ENCODE measurements around the gene DLGAP3.

The DLGAP3 gene

GRCh38 chr1:34906222-34906621, 23.2 kb downstream of the DLGAP3 start:
- TF ChIP-seq, protein P1, sequence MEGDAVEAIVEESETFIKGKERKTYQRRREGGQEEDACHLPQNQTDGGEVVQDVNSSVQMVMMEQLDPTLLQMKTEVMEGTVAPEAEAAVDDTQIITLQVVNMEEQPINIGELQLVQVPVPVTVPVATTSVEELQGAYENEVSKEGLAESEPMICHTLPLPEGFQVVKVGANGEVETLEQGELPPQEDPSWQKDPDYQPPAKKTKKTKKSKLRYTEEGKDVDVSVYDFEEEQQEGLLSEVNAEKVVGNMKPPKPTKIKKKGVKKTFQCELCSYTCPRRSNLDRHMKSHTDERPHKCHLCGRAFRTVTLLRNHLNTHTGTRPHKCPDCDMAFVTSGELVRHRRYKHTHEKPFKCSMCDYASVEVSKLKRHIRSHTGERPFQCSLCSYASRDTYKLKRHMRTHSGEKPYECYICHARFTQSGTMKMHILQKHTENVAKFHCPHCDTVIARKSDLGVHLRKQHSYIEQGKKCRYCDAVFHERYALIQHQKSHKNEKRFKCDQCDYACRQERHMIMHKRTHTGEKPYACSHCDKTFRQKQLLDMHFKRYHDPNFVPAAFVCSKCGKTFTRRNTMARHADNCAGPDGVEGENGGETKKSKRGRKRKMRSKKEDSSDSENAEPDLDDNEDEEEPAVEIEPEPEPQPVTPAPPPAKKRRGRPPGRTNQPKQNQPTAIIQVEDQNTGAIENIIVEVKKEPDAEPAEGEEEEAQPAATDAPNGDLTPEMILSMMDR (IDR thresholded peaks at IDR 0.05; ENCODE audit: low read depth, low read length, missing control alignments), result no peak
- in situ Hi-C loops (cut with HindIII; ENCODE audit: low sequenced_read_pairs), result no loop called here
- no peak overlapping the region for H3K4me3 ChIP-seq (ENCODE audit: low read depth, low read length)
- DNase-seq (ENCODE audit: low read depth), result no peak

DNA sequence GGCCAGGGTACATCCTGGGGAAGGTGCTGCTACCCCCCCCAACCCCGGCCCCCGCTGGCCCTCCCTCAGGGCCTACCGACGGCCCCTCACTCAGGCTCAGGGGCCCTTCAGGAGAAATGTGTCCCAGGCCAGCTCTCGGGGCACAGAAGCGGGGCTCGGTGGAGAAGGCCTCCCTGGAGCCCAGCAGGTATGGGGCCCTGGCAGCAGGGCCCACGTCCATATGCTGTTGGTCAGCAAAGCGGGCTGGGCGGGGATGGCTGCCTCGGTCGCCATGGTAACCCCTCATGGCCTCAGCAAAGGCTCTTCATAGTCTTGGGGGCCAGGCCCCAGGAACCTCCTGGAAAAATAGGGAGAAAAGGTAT, 24.4 kb downstream of the DLGAP3 start:
- H3K4me3 ChIP-seq (ENCODE audit: low read depth, low read length), result no peak overlapping the region
- TF ChIP-seq, protein P1 (IDR thresholded peaks at IDR 0.05; ENCODE audit: low read depth, low read length, missing control alignments), result no peak
- in situ Hi-C loops (cut with HindIII; ENCODE audit: low sequenced_read_pairs), result no loop called here
- DNase-seq (ENCODE audit: low read depth), result no peak

GRCh38 chr1:34904236-34905097, 25.0 kb downstream of the DLGAP3 start:
- no peak for DNase-seq (ENCODE audit: low read depth)
- H3K4me3 ChIP-seq (ENCODE audit: low read depth, low read length), result no peak overlapping the region
- in situ Hi-C loops (cut with HindIII; ENCODE audit: low sequenced_read_pairs), result no loop called here
- TF ChIP-seq, protein P1 (IDR thresholded peaks at IDR 0.05; ENCODE audit: low read depth, low read length, missing control alignments), result no peak

DNA sequence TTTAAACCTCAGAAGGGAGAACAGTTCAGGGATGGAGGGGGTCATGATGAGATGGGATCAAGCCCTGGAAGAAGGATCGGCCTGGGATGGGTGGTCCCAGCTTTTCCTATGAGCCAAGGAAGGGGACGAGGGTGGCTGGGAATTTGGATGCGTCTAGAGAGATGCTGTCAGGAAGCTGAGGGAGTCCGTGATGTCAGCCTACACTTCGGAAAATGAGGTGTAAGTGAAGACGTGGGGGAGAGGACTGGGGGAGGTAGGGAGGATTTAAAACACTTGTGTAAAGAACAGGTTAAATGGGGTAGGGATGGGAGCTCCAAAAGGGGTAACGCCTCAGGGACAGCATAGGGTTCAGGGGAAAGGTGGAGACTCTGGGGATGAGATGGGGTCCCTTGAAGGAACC, 27.5 kb downstream of the DLGAP3 start:
- no peak overlapping the region for H3K4me3 ChIP-seq (ENCODE audit: low read depth, low read length)
- in situ Hi-C loops (cut with HindIII; ENCODE audit: low sequenced_read_pairs), result no loop called here
- DNase-seq (ENCODE audit: low read depth), result no peak
- TF ChIP-seq, protein P1 (IDR thresholded peaks at IDR 0.05; ENCODE audit: low read depth, low read length, missing control alignments), result no peak

DNA sequence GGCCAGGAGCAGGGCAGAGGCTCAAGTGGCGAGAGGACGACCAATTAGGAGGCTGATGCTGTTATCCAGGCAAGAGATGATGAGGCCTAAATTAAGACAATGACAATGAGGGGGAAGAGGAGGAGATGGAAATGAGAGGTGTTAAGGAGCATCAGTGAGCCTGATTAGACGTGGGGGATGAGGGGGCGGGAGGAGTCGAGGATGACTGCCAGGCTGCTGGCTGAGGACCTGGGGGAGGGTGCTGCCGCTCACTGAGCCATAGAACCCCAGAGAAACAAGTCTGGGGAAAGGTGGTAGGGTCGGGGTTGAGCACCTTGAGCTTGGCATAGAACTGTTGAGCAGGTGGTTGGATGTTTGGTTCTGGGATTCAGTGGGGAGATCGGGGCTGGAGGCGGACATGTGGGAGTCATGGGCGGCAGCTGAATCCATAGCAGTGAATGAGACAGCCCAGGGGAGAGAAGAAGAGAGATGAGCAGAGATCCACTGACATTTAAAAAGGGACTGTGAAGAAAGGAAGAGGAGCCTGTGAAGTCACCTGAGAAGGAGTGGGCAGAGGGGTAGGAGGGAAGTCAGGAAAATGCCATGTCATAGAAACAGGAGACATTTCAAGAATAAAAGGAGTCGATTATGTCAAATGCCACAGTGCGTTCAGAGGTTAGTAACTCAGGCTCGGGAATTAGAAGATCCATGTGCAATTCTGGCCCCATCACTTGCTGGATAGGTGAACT, 28.5 kb downstream of the DLGAP3 start:
- in situ Hi-C loops (cut with HindIII; ENCODE audit: low sequenced_read_pairs), result no loop called here
- no peak for DNase-seq (ENCODE audit: low read depth)
- TF ChIP-seq, protein P1 (IDR thresholded peaks at IDR 0.05; ENCODE audit: low read depth, low read length, missing control alignments), result no peak
- H3K4me3 ChIP-seq (ENCODE audit: low read depth, low read length), result no peak overlapping the region

DNA sequence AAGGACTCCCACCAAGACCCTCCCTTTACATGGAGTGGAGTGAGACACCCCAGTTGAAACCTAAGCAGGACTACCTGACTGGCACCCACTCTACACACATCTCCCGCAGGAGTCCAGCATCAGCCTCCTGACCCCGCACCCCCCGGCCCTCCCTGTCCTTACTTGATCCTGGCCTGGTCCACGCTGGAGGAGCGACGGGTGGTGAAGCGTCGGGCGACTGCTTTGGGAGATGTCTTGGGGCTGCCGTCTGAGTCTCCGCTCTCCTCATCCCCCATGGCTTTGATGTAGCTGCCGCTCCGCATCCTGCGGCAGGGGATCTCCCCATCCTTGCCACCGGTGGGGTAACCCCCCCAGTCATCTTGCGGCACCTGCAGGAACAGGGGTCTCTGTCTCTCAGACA, 29.5 kb downstream of the DLGAP3 start:
- H3K4me3 ChIP-seq (ENCODE audit: low read depth, low read length), result no peak overlapping the region
- in situ Hi-C loops (cut with HindIII; ENCODE audit: low sequenced_read_pairs), result no loop called here
- DNase-seq (ENCODE audit: low read depth), result no peak
- TF ChIP-seq, protein P1 (IDR thresholded peaks at IDR 0.05; ENCODE audit: low read depth, low read length, missing control alignments), result no peak

Data from astrocyte of the cerebellum (primary cell).